OCI-LY7 (cell line): ENCODE data around the gene RRBP1. TPM values are rescaled to one million over a fixed set of nuclear protein-coding genes. Genes with fewer than 3 reads are reported as not detected.

Experiments
- BruUV-seq: library from RNA; stranded (reverse); fragments of 400-500 nt; replicated peaks from 2 replicates; lab custom pipeline; 2021; lab: Mats Ljungman, UMichigan
- CTCF ChIA-PET: fragments of 300-600 bp; sonication (Branson Sonifier 250); formaldehyde crosslinking; loops from one replicate; lab custom pipeline; 2022; ENCODE audit warnings: antibody characterized with exemption; ENCODE audit not compliant: unreplicated experiment; lab: Charles Lee
- POLR2A ChIA-PET: fragments of 300-600 bp; sonication (Branson Sonifier 250); formaldehyde crosslinking; loops from one replicate; lab custom pipeline; 2022; ENCODE audit warnings: antibody characterized with exemption; lab: Charles Lee
- DNase-seq: peaks from one replicate; pipeline ENCODE4 v3.0.0-alpha.2; 2015; ENCODE audit warnings: low spot score
- H2AFZ ChIP-seq: fragments of 200-600 bp; sonication (generic), shearing (Covaris generic); 2 replicates; pipeline ENCODE4 v1.6.1; 2014; ENCODE audit warnings: mild to moderate bottlenecking, antibody characterized with exemption, low read length, moderate library complexity
- H3K27ac ChIP-seq: fragments of 200-600 bp; sonication (generic); 2 replicates; pipeline ENCODE4 v1.5.1; 2014; ENCODE audit warnings: mixed run types, low read depth, mild to moderate bottlenecking, moderate library complexity, low read length, inconsistent platforms; ENCODE audit not compliant: poor library complexity, severe bottlenecking
- H3K36me3 ChIP-seq: fragments of 200-600 bp; sonication (generic); 2 replicates; pipeline ENCODE4 v1.6.1; 2014; ENCODE audit warnings: mild to moderate bottlenecking, antibody characterized with exemption, low read length, moderate library complexity, mixed read lengths; ENCODE audit not compliant: insufficient read depth
- H3K4me1 ChIP-seq: fragments of 200-600 bp; sonication (generic); 2 replicates; pipeline ENCODE4 v1.5.1; 2014; ENCODE audit warnings: mild to moderate bottlenecking, low read length; ENCODE audit not compliant: insufficient read depth, poor library complexity, severe bottlenecking
- H3K4me2 ChIP-seq: fragments of 200-600 bp; sonication (generic); 2 replicates; pipeline ENCODE4 v1.6.1; 2014; ENCODE audit warnings: mild to moderate bottlenecking, low read length
- H3K4me3 ChIP-seq: fragments of 200-600 bp; sonication (generic); 2 replicates; pipeline ENCODE4 v1.5.1; 2014; ENCODE audit warnings: mild to moderate bottlenecking, low read depth, low read length; ENCODE audit not compliant: poor library complexity, severe bottlenecking
- H3K79me2 ChIP-seq: fragments of 200-600 bp; sonication (generic); 2 replicates; pipeline ENCODE4 v1.6.1; 2016; ENCODE audit warnings: low read depth, mild to moderate bottlenecking, low read length, moderate library complexity, mixed read lengths; ENCODE audit not compliant: insufficient read depth
- H3K9me2 ChIP-seq: fragments of 200-600 bp; sonication (generic); 2 replicates; pipeline ENCODE4 v1.6.1; 2016; ENCODE audit warnings: mild to moderate bottlenecking, low read length, mixed read lengths; ENCODE audit not compliant: insufficient read depth
- H3K9me3 ChIP-seq: fragments of 200-600 bp; sonication (generic); 2 replicates; pipeline ENCODE4 v1.6.1; 2014; ENCODE audit warnings: mild to moderate bottlenecking, mixed run types, low read length, mixed read lengths
- H4K20me1 ChIP-seq: fragments of 200-600 bp; sonication (generic); 2 replicates; pipeline ENCODE4 v1.6.1; 2014; ENCODE audit warnings: mild to moderate bottlenecking, antibody characterized with exemption, low read length, moderate library complexity, mixed read lengths; ENCODE audit not compliant: insufficient read depth
- CTCF ChIP-seq: fragments of 200-600 bp; sonication (generic); conservative IDR thresholded peaks from 2 replicates; pipeline ENCODE4 v1.5.1; 2014; ENCODE audit warnings: mild to moderate bottlenecking, antibody characterized with exemption, low read length, moderate library complexity, mixed read lengths
- EZH2phosphoT487 ChIP-seq: fragments of 200-600 bp; sonication (generic); IDR thresholded peaks from 2 replicates; pipeline ENCODE4 v1.6.1; 2018; ENCODE audit warnings: low read depth, borderline replicate concordance, mild to moderate bottlenecking, mixed run types, antibody characterized with exemption, low read length, moderate library complexity, mixed read lengths
- intact Hi-C: fragments of 100-400 bp; cut with micrococcal nuclease; formaldehyde crosslinking; loops from one replicate; pipeline ENCODE4 v1.10.0; 2022; ENCODE audit not compliant: unreplicated experiment
- total RNA-seq, 2 experiments: library from RNA; depleted of rRNA in 1 of 2; stranded (reverse); fragments of >200 nt in 1 of 2; shearing (Covaris generic) in 1 of 2; gene quantifications; 2 replicates each; pipeline ENCODE4 v1.2.3, GENCODE V29; 2014 to 2022

RRBP1 gene
- total RNA-seq, 2 experiments from 2014 or later: 13.6 to 46.3 TPM

DNA sequence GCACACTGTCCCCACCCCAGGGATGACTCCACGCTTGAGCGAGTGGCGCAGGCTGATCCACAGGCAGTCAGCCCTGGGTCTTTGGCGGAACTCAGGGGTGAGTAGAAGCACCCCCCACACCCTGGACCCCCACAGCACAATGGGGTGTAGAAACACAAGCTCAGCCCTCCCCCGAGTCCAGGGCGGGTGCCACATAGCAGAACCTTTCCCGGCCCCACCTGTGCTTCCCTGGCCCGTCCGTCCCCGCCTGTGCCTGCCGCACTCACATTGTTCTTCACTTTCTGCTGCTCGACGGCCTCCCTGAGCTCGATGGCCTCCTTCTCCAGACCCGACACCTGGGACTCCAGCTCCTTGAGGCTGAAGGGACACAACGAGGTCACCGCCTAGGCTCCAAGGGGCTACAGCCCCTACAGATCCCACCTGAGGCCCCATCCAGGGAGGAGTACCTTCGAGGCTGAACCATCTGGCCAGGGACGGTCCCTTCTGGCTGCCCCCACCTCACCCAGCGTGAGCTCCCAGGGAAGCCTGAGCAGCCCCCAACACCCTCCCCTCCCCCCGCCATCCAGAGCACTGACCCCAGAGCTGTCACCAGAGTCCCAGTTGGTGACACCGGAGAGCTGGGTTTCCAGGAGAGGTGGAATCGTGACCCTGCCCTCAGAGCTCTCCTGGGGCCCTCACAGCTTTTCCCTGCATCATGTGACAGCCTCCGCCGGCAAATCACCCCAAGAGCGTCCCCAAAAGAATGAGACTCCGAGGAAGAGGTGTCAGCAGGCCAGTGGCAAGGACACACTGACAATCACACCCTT, 56.6 kb downstream of the RRBP1 start:
- H3K36me3 ChIP-seq: no peaks in the 10 kb centered on the region
- TF ChIP-seq CTCF (no peak), EZH2phosphoT487 (no peak)

DNA sequence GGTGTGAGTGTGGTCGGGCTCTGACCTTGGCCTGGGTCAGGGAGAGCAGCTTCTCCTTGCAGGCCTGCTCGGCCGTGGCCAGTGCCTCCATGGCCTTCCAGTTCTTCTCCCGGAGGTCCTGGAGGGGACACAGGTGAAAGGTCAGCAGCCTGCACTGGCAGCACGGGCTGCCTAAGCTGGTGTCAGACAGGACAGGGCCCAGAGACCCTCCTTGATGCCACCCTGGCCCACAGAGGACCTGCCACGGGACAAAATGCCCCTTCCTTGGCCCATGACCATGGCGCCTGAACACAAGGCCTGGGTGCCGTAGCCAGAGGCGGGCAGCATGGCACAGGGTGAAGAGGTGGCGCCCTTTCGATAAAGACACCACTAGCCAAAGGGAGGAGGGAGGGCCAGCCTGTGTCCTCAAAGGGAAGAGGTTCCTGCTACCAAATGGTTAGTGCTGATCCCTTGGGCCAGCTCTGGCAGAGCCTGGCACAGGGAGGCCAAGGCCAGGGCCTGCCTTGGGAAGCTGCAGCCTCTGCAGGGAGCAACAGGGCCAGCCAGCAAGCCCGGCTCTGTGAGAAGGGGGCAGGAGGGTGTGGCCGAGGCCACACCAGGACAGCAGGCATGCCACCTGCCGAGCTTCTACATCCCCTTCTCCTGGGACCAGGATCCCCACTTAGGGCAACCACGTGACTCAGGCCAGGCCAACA, 57.3 kb downstream of the RRBP1 start:
- no peaks in the 10 kb centered on the region for H3K9me2 ChIP-seq
- H3K4me3 ChIP-seq: no peak overlapping the region
- no peaks in the 10 kb centered on the region for H3K79me2 ChIP-seq
- ChIA-PET CTCF (no interaction called here), POLR2A (no interaction called here)
- no peak for DNase-seq
- H3K4me2 ChIP-seq: no peak overlapping the region
- no peak overlapping the region for H3K27ac ChIP-seq
- no peaks in the 10 kb centered on the region for H4K20me1 ChIP-seq
- H3K4me1 ChIP-seq: no peaks in the 10 kb centered on the region
- no peak overlapping the region for H2AFZ ChIP-seq
- no TSS peak for BruUV-seq
- intact Hi-C loops: no loop called here
- TF ChIP-seq CTCF (no peak), EZH2phosphoT487 (no peak)
- H3K9me3 ChIP-seq: no peaks in the 10 kb centered on the region
- H3K36me3 ChIP-seq: no peaks in the 10 kb centered on the region

More for the DNA sequence above, 56.6 kb downstream of the RRBP1 start:
- H3K9me3 ChIP-seq: no peaks in the 10 kb centered on the region
- CTCF ChIA-PET: no interaction called here
- H3K9me2 ChIP-seq: no peaks in the 10 kb centered on the region
- H3K4me1 ChIP-seq: no peaks in the 10 kb centered on the region
- no peak overlapping the region for H2AFZ ChIP-seq
- DNase-seq: no peak
- intact Hi-C loops: no loop called here
- H4K20me1 ChIP-seq: no peaks in the 10 kb centered on the region
- no peaks in the 10 kb centered on the region for H3K79me2 ChIP-seq
- no peak overlapping the region for H3K27ac ChIP-seq
- H3K4me3 ChIP-seq: no peak overlapping the region
- H3K4me2 ChIP-seq: no peak overlapping the region
- POLR2A ChIA-PET: interaction anchor here (0.7 kb wide), 1 partner anchor 55 kb away, joined by 3 read pairs; the partner anchor contains the start of gene DSTN
- BruUV-seq: no TSS peak

GRCh38 chr20:17624070-17624469, 58.0 kb downstream of the RRBP1 start:
- intact Hi-C loops: no loop called here
- DNase-seq: no peak
- Histone ChIP-seq H3K79me2 (no peaks in the 10 kb centered on the region), H3K9me3 (no peaks in the 10 kb centered on the region), H3K36me3 (no peaks in the 10 kb centered on the region), H3K4me2 (no peak overlapping the region), H4K20me1 (no peaks in the 10 kb centered on the region), H3K4me1 (no peaks in the 10 kb centered on the region), H3K27ac (no peak overlapping the region), H3K9me2 (no peaks in the 10 kb centered on the region), H3K4me3 (no peak overlapping the region), H2AFZ (no peak overlapping the region)
- TF ChIP-seq EZH2phosphoT487: no peak
- no peak for TF ChIP-seq CTCF
- ChIA-PET CTCF (no interaction called here), POLR2A (no interaction called here)
- no TSS peak for BruUV-seq
